Activated CD4-positive, alpha-beta memory T cell treated with anti-CD3 and anti-CD28 coated beads for 36 hours (primary cell): Measurements from ENCODE around the gene IDH2. TPM values are rescaled to one million over a fixed set of nuclear protein-coding genes. Genes with fewer than 3 reads are reported as not detected.
A peak's percentile ranks its signal among the peaks of the same experiment; 100 is the strongest.
"Not testable (repeated sequence)": the region's sequence is repeated elsewhere in the genome, so short reads cannot be mapped to it uniquely, and the experiment has no call there.

Source experiments
- CTCF ChIA-PET: fragments of 350-600 bp; sonication (Branson Sonifier 250); formaldehyde crosslinking; loops from one replicate; lab custom pipeline; 2021; ENCODE audit warnings: antibody characterized with exemption, inconsistent platforms; lab: Charles Lee
- POLR2A ChIA-PET: fragments of 350-600 bp; sonication (Branson Sonifier 250); formaldehyde crosslinking; loops from one replicate; lab custom pipeline; 2021; ENCODE audit warnings: antibody characterized with exemption; lab: Charles Lee
- DNase-seq: peaks from one replicate; pipeline ENCODE4 v3.0.0-alpha.2; 2020
- H3K27ac Mint-ChIP-seq: one replicate; pipeline ENCODE4 v1.8.0; 2021; ENCODE audit warnings: mixed read lengths
- H3K27me3 Mint-ChIP-seq: one replicate; pipeline ENCODE4 v1.8.0; 2021; ENCODE audit warnings: mixed read lengths
- H3K36me3 Mint-ChIP-seq: one replicate; pipeline ENCODE4 v1.8.0; 2021; ENCODE audit warnings: mixed read lengths
- H3K4me1 Mint-ChIP-seq: one replicate; pipeline ENCODE4 v1.8.0; 2021; ENCODE audit warnings: low read depth, mixed read lengths
- H3K4me3 Mint-ChIP-seq: one replicate; pipeline ENCODE4 v1.8.0; 2021; ENCODE audit warnings: mild to moderate bottlenecking, mixed read lengths
- H3K9me3 Mint-ChIP-seq: one replicate; pipeline ENCODE4 v1.8.0; 2021; ENCODE audit warnings: mixed read lengths
- intact Hi-C: fragments of 100-400 bp; cut with micrococcal nuclease; formaldehyde crosslinking; loops from one replicate; pipeline ENCODE4 v1.15.1; 2023
- total RNA-seq, 2 experiments: library from RNA; stranded (reverse); gene quantifications; one replicate each; pipeline ENCODE4 v1.2.3, GENCODE V29; 2021

IDH2 gene
- total RNA-seq, 2 experiments from 2014 or later = 170 to 175 TPM

DNA sequence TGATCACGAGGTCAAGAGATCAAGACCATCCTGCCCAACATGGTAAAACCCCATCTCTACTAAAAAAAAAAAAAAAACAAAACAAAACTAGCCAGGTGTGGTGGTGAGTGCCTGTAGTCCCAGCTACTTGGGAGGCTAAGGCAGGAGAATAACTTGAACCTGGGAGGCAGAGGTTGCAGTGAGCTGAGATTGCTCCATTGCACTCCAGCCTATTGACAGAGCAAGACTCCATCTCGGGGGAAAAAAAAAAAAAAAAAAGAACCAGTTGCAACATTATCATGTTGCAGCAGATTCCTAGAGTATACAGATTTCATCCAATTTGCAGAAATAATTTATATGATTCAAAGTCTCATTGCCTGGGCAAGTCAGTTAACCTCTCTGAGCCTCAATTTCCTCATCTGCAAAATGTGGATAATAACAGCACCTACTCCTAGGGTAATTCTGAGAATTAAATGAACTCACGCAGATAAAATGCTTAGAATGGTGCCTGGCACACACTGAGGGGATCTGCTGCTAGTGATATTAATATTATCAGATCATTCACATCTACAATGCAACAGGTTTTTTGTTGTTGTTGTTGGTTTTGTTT lies 7.0 kb upstream of the IDH2 start:
- CTCF ChIA-PET, H3K9me3 Mint-ChIP-seq, H3K27ac Mint-ChIP-seq, intact Hi-C loops, POLR2A ChIA-PET, H3K4me3 Mint-ChIP-seq, H3K27me3 Mint-ChIP-seq, H3K4me1 Mint-ChIP-seq, DNase-seq, H3K36me3 Mint-ChIP-seq: not testable (repeated sequence)

DNA sequence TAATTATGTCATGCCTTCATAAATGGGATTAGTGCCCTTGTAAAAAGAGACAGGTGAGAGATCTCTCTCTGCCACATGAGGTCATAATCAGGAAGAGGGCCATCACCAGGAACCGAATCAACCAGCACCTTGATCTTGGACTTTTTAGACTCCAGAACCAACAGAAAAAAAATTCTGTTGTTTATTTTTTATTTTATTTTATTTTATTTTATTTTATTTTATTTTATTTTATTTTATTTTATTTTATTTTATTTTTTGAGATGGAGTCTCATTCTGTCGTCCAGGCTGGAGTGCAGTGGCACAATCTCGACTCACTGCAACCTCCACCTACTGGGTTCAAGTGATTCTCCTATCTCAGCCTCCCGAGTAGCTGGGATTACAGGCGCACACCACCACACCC lies 5.8 kb upstream of the IDH2 start:
- CTCF ChIA-PET, H3K27me3 Mint-ChIP-seq, intact Hi-C loops, H3K36me3 Mint-ChIP-seq, H3K9me3 Mint-ChIP-seq, H3K27ac Mint-ChIP-seq, DNase-seq, H3K4me1 Mint-ChIP-seq, POLR2A ChIA-PET, H3K4me3 Mint-ChIP-seq: not testable (repeated sequence)

DNA sequence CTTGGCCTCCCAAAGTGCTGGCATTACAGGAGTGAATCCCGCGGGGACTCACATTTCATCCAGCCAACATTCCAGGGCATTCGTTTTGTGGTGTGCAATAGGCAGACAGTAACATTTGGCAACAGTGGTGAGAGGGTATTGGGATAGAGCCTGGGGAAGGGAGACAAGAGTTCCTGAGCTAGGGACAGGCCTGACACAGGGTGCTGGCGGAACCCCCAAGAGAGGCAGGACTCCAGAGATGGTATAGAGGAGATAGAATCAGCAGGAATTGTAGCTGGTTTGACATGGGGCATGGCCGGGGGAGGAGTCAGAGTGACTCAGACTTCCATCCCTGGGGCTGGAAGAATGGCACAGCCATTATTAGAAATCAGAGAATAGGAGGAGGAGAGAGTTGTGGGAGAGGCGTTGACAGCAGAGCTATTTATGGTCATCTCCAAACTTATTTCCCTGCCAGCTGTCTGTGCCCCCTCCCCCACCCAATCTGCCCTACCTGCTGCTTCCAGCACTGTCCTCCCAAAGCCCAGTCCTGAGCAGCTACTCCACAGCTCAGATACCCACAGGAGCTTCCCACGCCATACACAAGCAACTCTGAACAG lies 4.4 kb upstream of the IDH2 start:
- Mint-ChIP-seq H3K27me3 (no peaks in the 10 kb centered on the region), H3K9me3 (no peaks in the 10 kb centered on the region), H3K27ac (no peak overlapping the region), H3K36me3 (no peaks in the 10 kb centered on the region), H3K4me1 (peaks cover 9% of the 10 kb centered on the region), H3K4me3 (no peak overlapping the region)
- no peak for DNase-seq
- POLR2A ChIA-PET = interaction anchor here (1.2 kb wide), 1 partner anchor 65 kb away, joined by 3 read pairs; no protein-coding TSS in a partner anchor
- CTCF ChIA-PET = interaction anchor here (1.1 kb wide), 1 partner anchor 374 kb away, joined by 3 read pairs; no protein-coding TSS in a partner anchor
- intact Hi-C loops = no loop called here

DNA sequence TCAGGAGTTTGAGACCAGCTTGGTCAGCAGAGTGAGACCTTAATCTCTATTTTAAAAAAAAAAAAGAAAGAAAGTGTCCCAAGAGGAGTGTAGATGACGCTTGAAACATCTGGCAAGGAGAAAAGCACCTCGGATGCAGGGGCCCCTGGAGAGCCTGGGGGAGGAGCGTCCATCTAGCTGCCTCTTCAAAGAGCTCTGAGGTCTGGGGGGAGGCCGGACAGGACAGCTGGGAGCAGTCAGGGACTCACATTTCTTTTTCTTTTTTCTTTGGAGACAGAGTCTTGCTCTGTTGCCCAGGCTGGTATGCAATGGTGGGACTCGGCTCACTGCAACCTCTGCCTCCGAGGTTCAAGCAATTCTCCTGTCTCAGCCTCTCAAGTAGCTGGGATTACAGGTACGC lies 3.3 kb upstream of the IDH2 start:
- Mint-ChIP-seq H3K9me3 (no peaks in the 10 kb centered on the region), H3K27me3 (no peaks in the 10 kb centered on the region), H3K4me1 (peaks cover 17% of the 10 kb centered on the region), H3K36me3 (peaks cover 2% of the 10 kb centered on the region), H3K27ac (no peak overlapping the region), H3K4me3 (no peak overlapping the region)
- DNase-seq = no peak
- intact Hi-C loops = no loop called here
- POLR2A ChIA-PET = interaction anchor here (1.2 kb wide), 1 partner anchor 64 kb away, joined by 3 read pairs; no protein-coding TSS in a partner anchor
- CTCF ChIA-PET = interaction anchor here (1.1 kb wide), 1 partner anchor 373 kb away, joined by 3 read pairs; no protein-coding TSS in a partner anchor

DNA sequence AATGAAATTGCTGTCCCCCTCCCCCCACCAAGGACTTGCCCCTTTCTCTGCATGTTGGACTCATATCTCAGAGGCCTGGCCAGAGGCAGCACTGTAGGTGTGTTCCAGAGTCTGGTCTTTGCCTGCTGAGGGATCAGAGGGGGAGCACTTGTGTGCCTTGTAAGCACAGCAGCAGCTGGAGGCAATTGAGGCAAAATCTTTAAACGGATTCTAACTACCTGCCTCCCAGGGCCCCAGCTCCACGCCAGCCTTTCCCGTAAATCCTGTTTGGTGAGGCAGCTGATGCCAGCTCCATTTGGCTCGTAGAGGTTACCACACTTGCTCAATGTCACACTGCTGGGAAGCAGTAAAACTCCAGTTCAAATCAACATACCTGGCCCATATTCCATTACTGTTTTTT lies 2.3 kb upstream of the IDH2 start:
- H3K4me1 Mint-ChIP-seq = peaks cover 27% of the 10 kb centered on the region
- no peak for DNase-seq
- POLR2A ChIA-PET = no interaction called here
- no peaks in the 10 kb centered on the region for H3K9me3 Mint-ChIP-seq
- H3K27ac Mint-ChIP-seq = no peak overlapping the region
- intact Hi-C loops = no loop called here
- no peak overlapping the region for H3K4me3 Mint-ChIP-seq
- peaks cover 2% of the 10 kb centered on the region for H3K36me3 Mint-ChIP-seq
- no peaks in the 10 kb centered on the region for H3K27me3 Mint-ChIP-seq
- CTCF ChIA-PET = no interaction called here

DNA sequence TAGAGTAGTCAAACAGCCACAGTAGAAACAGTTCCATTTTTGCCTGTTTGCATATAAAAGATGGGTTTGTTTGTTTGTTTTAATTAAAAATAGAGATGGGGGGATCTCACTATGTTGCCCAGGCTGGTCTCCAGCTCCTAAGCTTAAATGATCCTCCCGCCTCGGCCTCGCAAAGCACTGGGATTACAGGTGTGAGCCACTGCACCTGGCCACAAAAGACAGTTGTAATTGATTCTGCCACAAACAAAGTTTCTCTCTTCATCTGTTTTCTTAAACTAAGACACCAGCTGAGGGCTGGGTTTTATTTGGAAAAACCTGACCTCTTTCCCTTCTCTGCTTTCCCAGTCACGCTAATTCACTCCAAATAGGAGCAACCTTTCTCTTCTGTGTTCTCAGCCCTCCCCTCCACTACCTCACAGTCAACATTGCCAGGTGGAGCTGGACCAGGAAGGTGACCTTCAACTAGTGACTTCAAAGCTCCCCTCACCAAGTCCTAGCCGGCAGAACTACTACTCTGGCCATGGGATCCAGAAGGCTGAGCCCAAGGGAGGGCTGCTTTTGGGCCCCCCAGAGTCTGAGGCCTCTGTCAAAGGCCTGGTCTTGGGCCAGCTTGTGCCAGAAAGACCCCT lies 1.5 kb upstream of the IDH2 start:
- no peak for DNase-seq
- Mint-ChIP-seq H3K4me3 (peak overlapping the region; percentile 67), H3K4me1 (peaks cover 34% of the 10 kb centered on the region), H3K27ac (no peak overlapping the region), H3K9me3 (no peaks in the 10 kb centered on the region), H3K36me3 (peaks cover 5% of the 10 kb centered on the region), H3K27me3 (no peaks in the 10 kb centered on the region)
- intact Hi-C loops = loop anchor here (2.0 kb wide), 1 partner anchor 39 kb away; no protein-coding TSS in a partner anchor
- ChIA-PET CTCF (interaction anchor here (2.5 kb wide), 1 partner anchor 343 kb away, joined by 8 read pairs; no protein-coding TSS in a partner anchor), POLR2A (no interaction called here)

DNA sequence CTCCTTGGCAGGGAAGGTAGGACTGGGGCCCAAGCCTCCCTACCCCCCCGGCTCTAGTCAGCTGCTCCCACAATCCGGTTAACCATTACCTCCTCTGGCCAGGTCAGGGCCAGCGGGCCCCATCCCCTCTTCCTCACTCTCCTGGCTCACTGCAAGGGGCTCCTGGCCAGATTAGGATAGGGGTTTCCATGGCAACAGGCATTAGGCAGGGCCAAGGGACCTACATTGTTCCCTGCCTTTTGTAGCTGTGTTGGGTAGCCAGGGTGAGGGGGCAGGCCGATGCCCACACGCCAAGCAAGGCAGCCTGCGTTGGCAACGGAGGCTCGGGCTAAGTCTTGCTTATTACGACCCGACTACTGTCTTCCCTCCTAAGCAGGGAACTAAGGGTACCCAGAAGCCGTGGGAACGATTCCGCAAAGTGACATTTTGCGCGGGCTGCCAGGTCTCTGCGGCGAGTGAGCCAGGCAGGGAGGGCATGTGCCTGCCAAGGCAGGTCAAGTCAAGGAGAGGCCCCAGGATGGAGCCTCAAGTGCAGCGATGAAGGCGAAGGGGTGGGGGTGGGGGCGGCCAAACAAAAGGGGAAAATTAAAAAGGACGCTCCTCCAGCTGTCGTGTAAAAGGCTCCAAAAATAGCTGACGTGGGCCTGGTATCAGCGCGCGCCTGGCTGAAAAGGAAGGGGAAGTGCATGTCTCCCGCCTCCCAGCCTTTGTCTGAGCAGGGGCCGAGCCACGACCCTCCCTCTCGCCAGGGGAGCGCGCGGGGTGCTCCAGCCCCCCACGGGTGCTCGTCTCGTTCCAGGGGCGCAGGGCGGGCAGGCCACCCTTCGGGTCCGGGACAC lies 919 bp downstream of the IDH2 start:
- Mint-ChIP-seq H3K36me3 (peaks cover 8% of the 10 kb centered on the region), H3K4me3 (peak overlapping the region; percentile 86), H3K9me3 (no peaks in the 10 kb centered on the region), H3K27ac (peak overlapping the region; percentile 67), H3K27me3 (no peaks in the 10 kb centered on the region), H3K4me1 (peaks cover 59% of the 10 kb centered on the region)
- CTCF ChIA-PET = interaction anchor here (0.6 to 2.5 kb wide), 5 partner anchors 14 to 377 kb away, joined by 3 to 8 read pairs (median 5); no protein-coding TSS in a partner anchor
- POLR2A ChIA-PET = interaction anchor here (0.6 to 1.6 kb wide), 5 partner anchors 48 to 215 kb away, joined by 3 to 4 read pairs (median 3); partner anchors contain the start of gene NGRN
- DNase-seq = peak; percentile 57
- intact Hi-C loops = no loop called here

DNA sequence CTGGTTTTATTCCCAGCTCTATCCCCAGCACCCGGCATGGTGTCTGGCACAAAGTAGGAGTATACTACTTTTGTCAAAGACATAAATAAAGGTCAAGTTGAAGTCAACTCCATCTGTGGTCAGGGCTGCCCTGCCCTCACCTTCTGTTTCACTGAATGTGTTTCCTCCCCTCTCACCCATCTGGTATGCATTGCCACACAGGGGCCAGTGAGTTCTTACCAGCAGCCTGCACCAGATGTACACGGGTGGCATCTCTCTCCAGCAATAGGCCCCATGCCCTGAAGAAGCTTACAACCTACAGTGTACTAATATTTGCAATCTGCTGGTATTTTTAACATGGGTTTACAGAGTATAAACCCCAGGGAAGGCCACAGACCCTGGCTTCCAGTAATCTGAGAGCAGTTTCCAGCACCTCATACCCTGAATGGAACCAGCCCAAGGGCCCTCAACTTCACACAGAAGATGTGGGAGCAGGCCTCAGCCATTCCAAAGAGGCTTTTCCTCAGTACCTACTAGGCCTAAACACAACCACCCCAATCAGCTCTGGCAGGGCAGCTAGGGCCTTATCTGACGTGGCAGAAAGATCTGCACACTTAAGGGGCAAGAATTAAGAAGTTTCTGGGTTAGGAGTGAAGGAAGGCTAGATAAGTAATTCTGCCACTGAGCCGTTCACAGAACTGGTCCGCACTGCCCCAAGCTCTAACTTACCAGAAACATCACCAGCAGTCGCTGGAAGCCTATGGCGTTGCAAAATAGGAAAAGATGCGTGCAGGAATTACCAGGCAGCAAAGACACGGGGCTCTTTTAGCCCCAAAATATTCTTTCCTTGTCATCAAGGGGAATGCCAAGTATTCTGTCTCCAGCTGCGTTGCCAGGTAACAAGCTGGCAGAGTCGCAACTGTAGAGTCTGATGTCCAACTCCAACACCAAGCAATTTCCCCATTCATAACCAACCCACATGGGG lies 2.1 kb downstream of the IDH2 start:
- ChIA-PET POLR2A (interaction anchor here (1.4 to 1.5 kb wide), 2 partner anchors 166 to 206 kb away, joined by 3 to 6 read pairs; partner anchors contain the start of genes AP3S2 and NGRN), CTCF (interaction anchor here (1.0 to 1.2 kb wide), 2 partner anchors 12 to 43 kb away, joined by 3 read pairs; no protein-coding TSS in a partner anchor)
- peak overlapping the region; percentile 86 for H3K4me3 Mint-ChIP-seq
- no peaks in the 10 kb centered on the region for H3K27me3 Mint-ChIP-seq
- peak overlapping the region; percentile 67 for H3K27ac Mint-ChIP-seq
- intact Hi-C loops = loop anchor here (1.0 to 10.0 kb wide), 4 partner anchors 88 to 305 kb away; partner anchors contain the start of gene CIB1
- DNase-seq = peak; percentile 58
- peaks cover 13% of the 10 kb centered on the region for H3K36me3 Mint-ChIP-seq
- peaks cover 68% of the 10 kb centered on the region for H3K4me1 Mint-ChIP-seq
- no peaks in the 10 kb centered on the region for H3K9me3 Mint-ChIP-seq

DNA sequence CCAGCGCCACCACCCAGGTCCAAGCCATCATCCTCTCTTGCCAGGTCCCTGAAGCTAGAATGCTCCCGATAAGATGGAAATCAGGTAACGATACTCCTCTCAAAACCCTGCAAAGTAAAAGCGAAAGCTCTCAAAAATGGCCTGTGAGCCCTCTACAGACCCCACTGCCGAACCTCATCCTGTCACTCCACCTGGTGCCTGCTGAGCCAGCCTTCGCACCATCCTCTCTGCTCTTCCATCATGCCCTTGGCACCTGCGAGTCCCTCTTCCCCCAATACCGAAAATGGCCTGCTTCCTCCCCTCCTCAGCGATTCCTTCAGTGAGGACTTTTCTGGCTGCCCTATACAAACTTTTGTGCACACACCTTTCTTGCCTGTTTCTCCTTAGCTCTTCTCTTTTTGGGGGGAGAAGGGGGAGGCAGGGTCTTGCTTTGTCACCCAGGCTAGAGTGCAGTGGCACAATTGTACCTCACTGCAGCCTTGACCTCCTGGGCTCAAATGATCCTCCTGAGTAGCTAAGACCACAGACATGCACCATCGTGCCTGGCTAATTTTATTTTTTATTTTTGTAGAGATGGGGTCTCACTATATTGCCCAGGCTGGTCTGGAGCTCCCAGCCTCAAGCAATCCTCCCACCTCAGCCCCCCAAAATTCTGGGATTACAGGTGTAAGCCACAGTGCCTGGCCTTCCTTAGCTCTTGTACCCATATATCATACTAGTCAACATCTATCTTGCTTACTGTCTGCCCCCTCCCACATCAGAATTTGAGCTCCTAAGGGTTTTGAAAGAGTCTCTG lies 3.0 kb downstream of the IDH2 start:
- peak; percentile 49 for DNase-seq
- Mint-ChIP-seq H3K4me1 (peaks cover 75% of the 10 kb centered on the region), H3K36me3 (peaks cover 13% of the 10 kb centered on the region), H3K9me3 (no peaks in the 10 kb centered on the region), H3K27me3 (no peaks in the 10 kb centered on the region), H3K27ac (peak overlapping the region; percentile 82), H3K4me3 (peak overlapping the region; percentile 86)
- POLR2A ChIA-PET = interaction anchor here (0.9 to 1.5 kb wide), 4 partner anchors 62 to 205 kb away, joined by 3 to 6 read pairs (median 4); partner anchors contain the start of genes AP3S2 and NGRN
- CTCF ChIA-PET = interaction anchor here (0.6 to 1.2 kb wide), 5 partner anchors 11 to 538 kb away, joined by 3 read pairs; no protein-coding TSS in a partner anchor
- intact Hi-C loops = loop anchor here (5.0 to 10.0 kb wide), 3 partner anchors 87 to 306 kb away; no protein-coding TSS in a partner anchor

DNA sequence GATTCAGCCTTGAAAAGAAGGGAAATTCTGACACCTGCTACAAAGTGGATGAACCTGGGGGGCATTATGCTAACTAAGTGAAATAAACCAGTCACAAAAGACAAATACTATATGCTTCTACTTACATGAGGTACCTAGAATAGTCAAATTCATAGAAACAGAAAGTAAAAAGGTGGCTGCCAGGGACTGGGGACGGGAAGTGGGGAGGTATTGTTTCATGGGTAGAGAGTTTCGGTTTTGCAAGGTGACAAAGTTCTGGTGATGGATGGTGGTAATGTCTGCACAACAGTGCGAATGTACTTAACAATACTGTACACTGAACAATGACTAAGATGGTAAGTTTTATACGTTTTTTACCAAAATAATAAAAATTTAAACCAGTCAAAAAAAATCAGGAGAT lies 4.8 kb downstream of the IDH2 start:
- Mint-ChIP-seq H3K4me1 (peaks cover 72% of the 10 kb centered on the region), H3K9me3 (no peaks in the 10 kb centered on the region), H3K36me3 (peaks cover 13% of the 10 kb centered on the region), H3K27ac (peak overlapping the region; percentile 82), H3K4me3 (peak overlapping the region; percentile 60), H3K27me3 (no peaks in the 10 kb centered on the region)
- intact Hi-C loops = loop anchor here (1.0 to 10.0 kb wide), 8 partner anchors 22 to 307 kb away; no protein-coding TSS in a partner anchor
- POLR2A ChIA-PET = interaction anchor here (1.0 kb wide), 1 partner anchor 203 kb away, joined by 4 read pairs; the partner anchor contains the start of gene AP3S2
- CTCF ChIA-PET = no interaction called here
- peak; percentile 85 for DNase-seq
